Esophagus squamous epithelium (tissue), 5 donors: Measurements from ENCODE around the gene RTP5. TPM values are rescaled to one million over a fixed set of nuclear protein-coding genes. Genes with fewer than 3 reads are reported as not detected.

Experiments used
- DNase-seq: peaks from one replicate; lab custom pipeline; 2025; lab: John Stamatoyannopoulos, UW
- H3K27ac ChIP-seq, 4 donors: fragments of 200-600 bp; sonication (generic); one replicate each; pipeline ENCODE4 v1.5.1; 2016 to 2019; ENCODE audit warnings: mild to moderate bottlenecking in 1 of 4
- H3K27me3 ChIP-seq, 4 donors: fragments of 200-600 bp; sonication (generic); 1 replicate in 3 of 4; 2 replicates in 1 of 4; pipeline versions ENCODE4 v1.5.1 to v1.6.0; 2017 to 2021; ENCODE audit warnings: antibody characterized with exemption in 1 of 4
- H3K36me3 ChIP-seq, 3 donors: fragments of 200-600 bp; sonication (generic); one replicate each; pipeline ENCODE4 v1.5.1; 2016 to 2019
- H3K4me1 ChIP-seq, 3 donors: fragments of 200-600 bp; sonication (generic); one replicate each; pipeline ENCODE4 v1.5.1; 2017 to 2019
- H3K4me3 ChIP-seq, 4 donors: fragments of 200-600 bp; sonication (generic); 1 replicate in 3 of 4; 2 replicates in 1 of 4; pipeline ENCODE4 v1.5.1; 2016 to 2019; ENCODE audit warnings: mild to moderate bottlenecking in 2 of 4, moderate library complexity in 1 of 4
- H3K9me3 ChIP-seq, 3 donors: fragments of 200-600 bp; sonication (generic); one replicate each; pipeline ENCODE4 v1.5.1; 2016 to 2019
- POLR2A ChIP-seq, 4 donors: fragments of 450-650 bp; IDR thresholded peaks; one replicate each; pipeline ENCODE4 v1.6.1; 2017; ENCODE audit warnings: antibody characterized with exemption in 4 of 4, mild to moderate bottlenecking in 4 of 4, moderate library complexity in 3 of 4
- WGBS, 2 donors: methylation state at CpG; one replicate each; pipeline ENCODE4 v1.1.5; 2018; 5-methylcytosine and 5-hydroxymethylcytosine counted together
- intact Hi-C: fragments of 100-400 bp; cut with DNase I; formaldehyde crosslinking; loops from one replicate; pipeline ENCODE4 v1.15.0; 2022
- total RNA-seq, 4 donors: library from RNA; depleted of rRNA; stranded (reverse); fragments of >200 nt; gene quantifications; one replicate each; pipeline ENCODE4 v1.1.0, GENCODE V29; 2016
- TF ChIP-seq, protein P1 (sequence below), 6 experiments: fragments of 450-650 bp in 4 of 6; fragments of 200-600 bp in 2 of 6; sonication (generic) in 2 of 6; IDR thresholded peaks; one replicate each; pipeline ENCODE4 v1.5.1; 2016 to 2019; ENCODE audit warnings: antibody characterized with exemption in 6 of 6, mild to moderate bottlenecking in 4 of 6, moderate library complexity in 4 of 6
- donor health status: DM: yes; HTN: yes; CAD: no.

Gene RTP5
- total RNA-seq, 4 donors from 2014 or later, result 0.12 to 0.19 TPM; not detected in 2

DNA sequence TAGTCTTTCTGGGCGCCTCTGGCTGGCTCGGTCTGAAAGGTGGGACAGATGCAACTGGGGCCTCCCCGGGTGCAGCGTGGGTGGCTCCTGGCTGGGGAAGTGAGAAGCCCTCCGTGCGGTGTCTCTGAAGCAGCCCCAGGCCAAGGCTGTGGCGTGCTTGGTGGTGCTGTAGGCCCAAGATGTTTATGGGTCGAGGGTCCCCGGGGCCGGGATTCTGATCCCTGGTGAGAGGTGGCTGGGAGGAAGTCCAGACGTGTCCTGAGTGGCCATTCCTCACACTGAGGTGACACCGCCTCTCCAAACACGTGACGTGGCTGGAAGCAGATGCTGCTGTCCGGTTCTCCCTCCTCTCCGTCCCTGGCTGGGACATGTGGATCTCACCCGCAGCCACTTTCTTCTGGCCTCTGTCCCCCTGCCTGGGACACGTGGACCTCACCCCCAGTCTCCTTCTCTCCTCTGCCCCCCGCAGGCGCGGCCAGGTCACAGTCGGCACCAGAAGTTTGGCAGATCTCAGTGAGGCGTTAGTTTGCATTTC, 12.6 kb downstream of the RTP5 start:
- no peak for DNase-seq
- Histone ChIP-seq H3K4me1 (peaks cover 13 to 35% (median 26%) of the 10 kb centered on the region in 3 donors), H3K4me3 (peak overlapping the region; percentile 15 to 87 (median 54)), H3K36me3 (no peaks in the 10 kb centered on the region), H3K27me3 (no peaks in the 10 kb centered on the region), H3K9me3 (no peaks in the 10 kb centered on the region), H3K27ac (peak overlapping the region; percentile 34 to 91 (median 80))
- TF ChIP-seq, protein P1, sequence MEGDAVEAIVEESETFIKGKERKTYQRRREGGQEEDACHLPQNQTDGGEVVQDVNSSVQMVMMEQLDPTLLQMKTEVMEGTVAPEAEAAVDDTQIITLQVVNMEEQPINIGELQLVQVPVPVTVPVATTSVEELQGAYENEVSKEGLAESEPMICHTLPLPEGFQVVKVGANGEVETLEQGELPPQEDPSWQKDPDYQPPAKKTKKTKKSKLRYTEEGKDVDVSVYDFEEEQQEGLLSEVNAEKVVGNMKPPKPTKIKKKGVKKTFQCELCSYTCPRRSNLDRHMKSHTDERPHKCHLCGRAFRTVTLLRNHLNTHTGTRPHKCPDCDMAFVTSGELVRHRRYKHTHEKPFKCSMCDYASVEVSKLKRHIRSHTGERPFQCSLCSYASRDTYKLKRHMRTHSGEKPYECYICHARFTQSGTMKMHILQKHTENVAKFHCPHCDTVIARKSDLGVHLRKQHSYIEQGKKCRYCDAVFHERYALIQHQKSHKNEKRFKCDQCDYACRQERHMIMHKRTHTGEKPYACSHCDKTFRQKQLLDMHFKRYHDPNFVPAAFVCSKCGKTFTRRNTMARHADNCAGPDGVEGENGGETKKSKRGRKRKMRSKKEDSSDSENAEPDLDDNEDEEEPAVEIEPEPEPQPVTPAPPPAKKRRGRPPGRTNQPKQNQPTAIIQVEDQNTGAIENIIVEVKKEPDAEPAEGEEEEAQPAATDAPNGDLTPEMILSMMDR (IDR thresholded peaks at IDR 0.05), result peak in 1 of 6 experiments; percentile 7
- TF ChIP-seq POLR2A (IDR thresholded peaks at IDR 0.05), result no peak
- intact Hi-C loops, result no loop called here
- WGBS, 2 donors, result 11 to 13% methylated on average over 7 to 17 of the region's 23 CpGs

DNA sequence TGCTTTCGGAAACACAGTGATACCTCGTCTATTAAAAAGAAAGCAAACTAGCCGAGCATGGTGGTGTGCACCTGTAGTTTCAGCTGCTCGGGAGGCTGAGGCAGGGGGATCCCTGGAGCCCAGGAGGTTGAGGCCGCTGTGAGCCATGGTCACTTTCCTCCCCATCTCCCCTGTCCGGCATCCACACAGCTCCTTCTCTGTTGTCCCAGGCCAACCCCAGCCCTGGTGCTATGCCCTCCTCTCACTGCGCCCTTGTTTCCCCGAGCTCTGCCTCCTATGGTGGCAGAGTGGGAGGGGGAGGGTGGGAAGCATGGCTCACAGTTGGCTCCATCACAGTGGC, 15.4 kb downstream of the RTP5 start:
- no peak overlapping the region for H3K27ac ChIP-seq
- 81 to 96% methylated on average over 6 to 8 of the region's 8 CpGs for WGBS, 2 donors
- intact Hi-C loops, result no loop called here

GRCh38 chr2:241885291-241885945, 15.9 kb downstream of the RTP5 start:
- H3K9me3 ChIP-seq, result no peaks in the 10 kb centered on the region
- no peak overlapping the region for H3K27ac ChIP-seq
- no peak for TF ChIP-seq POLR2A (IDR thresholded peaks at IDR 0.05)
- TF ChIP-seq, protein P1 (IDR thresholded peaks at IDR 0.05), result no peak
- H3K4me3 ChIP-seq, result no peak overlapping the region
- no peak for DNase-seq
- H3K4me1 ChIP-seq, result peaks cover 13 to 30% (median 26%) of the 10 kb centered on the region in 3 donors
- H3K36me3 ChIP-seq, result no peaks in the 10 kb centered on the region
- intact Hi-C loops, result no loop called here
- H3K27me3 ChIP-seq, result no peaks in the 10 kb centered on the region
- whole genome bisulfite sequencing, 2 donors, result 85% methylated on average over 7 to 10 of the region's 16 CpGs

More for the DNA sequence above, 15.4 kb downstream of the RTP5 start:
- Histone ChIP-seq H3K9me3 (no peaks in the 10 kb centered on the region), H3K27me3 (no peaks in the 10 kb centered on the region), H3K36me3 (no peaks in the 10 kb centered on the region), H3K4me1 (peaks cover 13 to 29% (median 26%) of the 10 kb centered on the region in 3 donors), H3K4me3 (no peak overlapping the region)
- no peak for TF ChIP-seq POLR2A (IDR thresholded peaks at IDR 0.05)
- TF ChIP-seq, protein P1 (IDR thresholded peaks at IDR 0.05), result no peak
- no peak for DNase-seq

GRCh38 chr2:241885946-241886643, 16.6 kb downstream of the RTP5 start:
- no peak for DNase-seq
- Histone ChIP-seq H3K27me3 (no peaks in the 10 kb centered on the region), H3K36me3 (no peaks in the 10 kb centered on the region), H3K9me3 (no peaks in the 10 kb centered on the region), H3K4me3 (no peak overlapping the region), H3K27ac (no peak overlapping the region), H3K4me1 (peaks cover 16 to 31% (median 24%) of the 10 kb centered on the region in 3 donors)
- TF ChIP-seq, protein P1 (IDR thresholded peaks at IDR 0.05), result no peak
- TF ChIP-seq POLR2A (IDR thresholded peaks at IDR 0.05), result no peak
- intact Hi-C loops, result no loop called here
- WGBS, 2 donors, result 56 to 66% methylated on average over 10 to 11 of the region's 15 CpGs
